Panc1 (cell line): Measurements from ENCODE around the gene RAB22A.

Experiments
- CTCF ChIP-seq: fragments of 450-650 bp; IDR thresholded peaks from 2 replicates; pipeline ENCODE4 v1.5.1; 2017; ENCODE audit warnings: mild to moderate bottlenecking
- POLR2AphosphoS5 ChIP-seq: IDR thresholded peaks from 2 replicates; pipeline ENCODE4 v1.6.1; 2012; ENCODE audit warnings: mild to moderate bottlenecking, low read depth, low read length, moderate library complexity
- REST ChIP-seq, 2 experiments: IDR thresholded peaks; 2 replicates each; pipeline ENCODE4 v1.6.1; 2011 to 2012; ENCODE audit warnings: low read depth in 2 of 2, control low read depth in 1 of 2, low read length in 1 of 2, mild to moderate bottlenecking in 1 of 2, moderate library complexity in 1 of 2; ENCODE audit not compliant: insufficient read depth in 1 of 2
- SIN3A ChIP-seq: IDR thresholded peaks from 2 replicates; pipeline ENCODE4 v1.6.1; 2012; ENCODE audit warnings: low read depth, mild to moderate bottlenecking, low read length, moderate library complexity, borderline replicate concordance; ENCODE audit not compliant: insufficient read depth

GRCh38 chr20:58307270-58307669 is 2.2 kb upstream of the RAB22A start:
- TF ChIP-seq CTCF, result no peak
- no peak for TF ChIP-seq SIN3A
- no peak for TF ChIP-seq REST (IDR thresholded peaks at IDR 0.05; ENCODE audit: insufficient read depth in 1 of 2, low read depth in 2 of 2, low read length in 1 of 2)
- TF ChIP-seq POLR2AphosphoS5, result no peak
